Liver (tissue), 9 donors: ENCODE measurements around the gene VSIG4. TPM values are rescaled to one million over a fixed set of nuclear protein-coding genes. Genes with fewer than 3 reads are reported as not detected.

Experiments used
- DNase-seq: peaks from one replicate; pipeline ENCODE4 v3.0.0-alpha.2; 2017; ENCODE audit warnings: low spot score
- H3K27ac ChIP-seq, 2 donors: one replicate each; pipeline ENCODE4 v1.7.0; 2013; ENCODE audit warnings: inconsistent platforms in 2 of 2, low read length in 2 of 2, control low read depth in 1 of 2, low read depth in 1 of 2, mild to moderate bottlenecking in 1 of 2
- H3K27me3 ChIP-seq, 4 donors: one replicate each; pipeline versions ENCODE4 v1.6.1 to v1.7.0; 2013; ENCODE audit warnings: low read length in 3 of 4, inconsistent platforms in 1 of 4, mild to moderate bottlenecking in 1 of 4, moderate library complexity in 1 of 4; ENCODE audit not compliant: control insufficient read depth in 4 of 4, insufficient read depth in 4 of 4
- H3K36me3 ChIP-seq, 4 donors: one replicate each; pipeline versions ENCODE4 v1.6.1 to v1.7.0; 2013; ENCODE audit warnings: low read length in 3 of 4, mild to moderate bottlenecking in 3 of 4, low read depth in 1 of 4, moderate library complexity in 1 of 4; ENCODE audit not compliant: control insufficient read depth in 4 of 4, insufficient read depth in 3 of 4
- H3K4me1 ChIP-seq, 4 donors: one replicate each; pipeline versions ENCODE4 v1.6.1 to v1.7.0; 2013; ENCODE audit warnings: low read length in 3 of 4, mild to moderate bottlenecking in 3 of 4, moderate library complexity in 1 of 4; ENCODE audit not compliant: control insufficient read depth in 4 of 4, insufficient read depth in 4 of 4
- H3K4me3 ChIP-seq, 3 donors: one replicate each; pipeline versions ENCODE4 v1.6.1 to v1.7.0; 2013; ENCODE audit warnings: low read length in 3 of 3, control low read depth in 1 of 3, low read depth in 1 of 3, mild to moderate bottlenecking in 1 of 3
- H3K9ac ChIP-seq, 2 donors: one replicate each; pipeline ENCODE4 v1.7.0; 2013; ENCODE audit warnings: low read length in 2 of 2, mild to moderate bottlenecking in 2 of 2, moderate library complexity in 2 of 2, control low read depth in 1 of 2, low read depth in 1 of 2
- H3K9me3 ChIP-seq, 4 donors: one replicate each; pipeline versions ENCODE4 v1.6.1 to v1.7.0; 2013; ENCODE audit warnings: low read length in 3 of 4; ENCODE audit not compliant: control insufficient read depth in 4 of 4
- ATF3 ChIP-seq: IDR thresholded peaks from 2 replicates; pipeline ENCODE4 v1.6.1; 2016; ENCODE audit warnings: antibody characterized with exemption
- CTCF ChIP-seq: fragments of 150-350 bp; IDR thresholded peaks from 2 replicates; pipeline ENCODE4 v1.5.1; 2017; ENCODE audit warnings: improper control_type of control experiment, low read depth, low read length; ENCODE audit not compliant: missing input control
- EGR1 ChIP-seq, 2 donors: IDR thresholded peaks; 2 replicates each; pipeline ENCODE4 v1.6.1; 2016 to 2018; ENCODE audit warnings: antibody characterized with exemption in 2 of 2, low read depth in 2 of 2
- FOXA1 ChIP-seq: IDR thresholded peaks from 2 replicates; pipeline ENCODE4 v1.6.1; 2016; ENCODE audit warnings: antibody characterized with exemption
- FOXA2 ChIP-seq: IDR thresholded peaks from 2 replicates; pipeline ENCODE4 v1.6.1; 2016; ENCODE audit warnings: antibody characterized with exemption
- GABPA ChIP-seq, 2 donors: IDR thresholded peaks in 1 of 2; conservative IDR thresholded peaks in 1 of 2; 2 replicates each; pipeline ENCODE4 v1.6.1; 2016; ENCODE audit warnings: antibody characterized with exemption in 2 of 2, mild to moderate bottlenecking in 1 of 2, moderate library complexity in 1 of 2
- HNF4A ChIP-seq, 2 donors: conservative IDR thresholded peaks; 2 replicates each; pipeline ENCODE4 v1.6.1; 2016; ENCODE audit warnings: antibody characterized with exemption in 2 of 2, mild to moderate bottlenecking in 2 of 2
- HNF4G ChIP-seq: IDR thresholded peaks from 2 replicates; pipeline ENCODE4 v1.6.1; 2016; ENCODE audit warnings: antibody characterized with exemption
- JUND ChIP-seq, 2 donors: IDR thresholded peaks; 2 replicates each; pipeline ENCODE4 v1.6.1; 2016; ENCODE audit warnings: antibody characterized with exemption in 2 of 2
- MAX ChIP-seq: IDR thresholded peaks from 2 replicates; pipeline ENCODE4 v1.6.1; 2016; ENCODE audit warnings: antibody characterized with exemption
- NR2F2 ChIP-seq: IDR thresholded peaks from 2 replicates; pipeline ENCODE4 v1.6.1; 2016; ENCODE audit warnings: antibody characterized with exemption
- RAD21 ChIP-seq, 2 donors: IDR thresholded peaks; 2 replicates each; pipeline ENCODE4 v1.6.1; 2016; ENCODE audit warnings: antibody characterized with exemption in 2 of 2, mild to moderate bottlenecking in 2 of 2
- REST ChIP-seq: IDR thresholded peaks from 2 replicates; pipeline ENCODE4 v1.6.1; 2016; ENCODE audit warnings: antibody characterized with exemption, mild to moderate bottlenecking
- RXRA ChIP-seq, 2 donors: IDR thresholded peaks; 2 replicates each; pipeline ENCODE4 v1.6.1; 2017 to 2018; ENCODE audit warnings: antibody characterized with exemption in 2 of 2, mild to moderate bottlenecking in 1 of 2
- SP1 ChIP-seq: IDR thresholded peaks from 2 replicates; pipeline ENCODE4 v1.6.1; 2018; ENCODE audit warnings: antibody characterized with exemption, mild to moderate bottlenecking
- TAF1 ChIP-seq: conservative IDR thresholded peaks from 2 replicates; pipeline ENCODE4 v1.6.1; 2016; ENCODE audit warnings: antibody characterized with exemption, mild to moderate bottlenecking
- YY1 ChIP-seq: IDR thresholded peaks from 2 replicates; pipeline ENCODE4 v1.6.1; 2016; ENCODE audit warnings: antibody characterized with exemption, mild to moderate bottlenecking
- ZBTB33 ChIP-seq: IDR thresholded peaks from 2 replicates; pipeline ENCODE4 v1.6.1; 2016; ENCODE audit warnings: antibody characterized with exemption
- WGBS: extraction: QIAGEN DNeasy Blood & Tissue Kit; methylation state at CpG from one replicate; pipeline ENCODE4 v1.1.7; 2013; 5-methylcytosine and 5-hydroxymethylcytosine counted together
- polyA plus RNA-seq, 2 donors: library from polyadenylated mRNA; stranded (reverse) in 1 of 2; unstranded in 1 of 2; fragments of 200-250 nt in 1 of 2; fragments of >200 nt in 1 of 2; fragmentation: Nextera tagmentation in 1 of 2; extraction: Ambion mirVana in 1 of 2; gene quantifications; one replicate each; pipeline versions ENCODE4 v1.2.1 to v1.2.3, GENCODE V29; 2013 to 2015
- total RNA-seq, 2 donors: library from RNA; depleted of rRNA; stranded (reverse); fragments of >200 nt; gene quantifications; one replicate each; pipeline ENCODE4 v1.2.3, GENCODE V29; 2014
- donor health status: healthy.
- donor health status: healthy.
- donor health status: healthy.
- donor health status: healthy.
- donor health status: healthy.

VSIG4 gene
- total and polyA plus RNA-seq, 4 donors: 16.7 to 38.9 (median 36.3) TPM

- Histone ChIP-seq H3K9me3 (no peaks in the 10 kb centered on the region), H3K4me1 (no peaks in the 10 kb centered on the region), H3K4me3 (no peak overlapping the region), H3K9ac (no peak overlapping the region), H3K36me3 (no peaks in the 10 kb centered on the region), H3K27ac (no peak overlapping the region), H3K27me3 (peaks cover 0 to 2% (median 0%) of the 10 kb centered on the region in 4 donors)
- no peak for DNase-seq
- 88% methylated on average over 1 of the region's 1 CpG for WGBS
- TF ChIP-seq HNF4A (conservative IDR thresholded peaks at IDR 0.05) (no peak), FOXA1 (no peak), GABPA (IDR thresholded peaks at IDR 0.05 in 1 of 2, conservative IDR thresholded peaks at IDR 0.05 in 1 of 2) (no peak), TAF1 (no peak)
These were observed 1.8 kb downstream of the VSIG4 start for GRCh38 chrX:66038115-66038514.

- no peaks in the 10 kb centered on the region for H3K9me3 ChIP-seq
- TF ChIP-seq MAX (no peak), FOXA2 (no peak), HNF4G (no peak), NR2F2 (no peak), REST (no peak), SP1 (no peak), RAD21 (IDR thresholded peaks at IDR 0.05) (no peak), RXRA (IDR thresholded peaks at IDR 0.05) (no peak), GABPA (IDR thresholded peaks at IDR 0.05 in 1 of 2, conservative IDR thresholded peaks at IDR 0.05 in 1 of 2) (no peak), ATF3 (no peak), TAF1 (no peak), JUND (IDR thresholded peaks at IDR 0.05) (no peak), HNF4A (conservative IDR thresholded peaks at IDR 0.05) (no peak), ZBTB33 (no peak), FOXA1 (no peak), EGR1 (IDR thresholded peaks at IDR 0.05; ENCODE audit: low read depth in 2 of 2) (no peak), CTCF (no peak), YY1 (no peak)
- WGBS: 96% methylated on average over 1 of the region's 1 CpG
- no peak overlapping the region for H3K9ac ChIP-seq
- no peak overlapping the region for H3K27ac ChIP-seq
- no peaks in the 10 kb centered on the region for H3K36me3 ChIP-seq
- no peaks in the 10 kb centered on the region for H3K4me1 ChIP-seq
- H3K27me3 ChIP-seq: peaks cover 0 to 2% (median 0%) of the 10 kb centered on the region in 4 donors
- DNase-seq: no peak
- no peak overlapping the region for H3K4me3 ChIP-seq
These were observed 3.6 kb downstream of the VSIG4 start for GRCh38 chrX:66036231-66036630.
